ENCODE data around the gene WDR5B. TPM values are rescaled to one million over a fixed set of nuclear protein-coding genes. Genes with fewer than 3 reads are reported as not detected.

WDR5B gene
- total and polyA plus RNA-seq, 2 of the 8 experiments (the other 6 are each of a cell fraction or from before 2014, with no cell fraction given) = 1.9 to 3.5 TPM

- no peak for TF ChIP-seq CHD7 (IDR thresholded peaks at IDR 0.05; ENCODE audit: insufficient replicate concordance, low read length)
- TF ChIP-seq SP2 (IDR thresholded peaks at IDR 0.05; ENCODE audit: low read length) = no peak
- no peak for TF ChIP-seq RFX5 (IDR thresholded peaks at IDR 0.05; ENCODE audit: borderline replicate concordance, low read depth, low read length)
- TF ChIP-seq CBX8 (IDR thresholded peaks at IDR 0.05; ENCODE audit: borderline replicate concordance, low read depth, low read length) = no peak
- no peak for TF ChIP-seq TAF1 (IDR thresholded peaks at IDR 0.05; ENCODE audit: low read depth, low read length)
- no peak for TF ChIP-seq RBBP5 (IDR thresholded peaks at IDR 0.05; ENCODE audit: borderline replicate concordance, low read depth, low read length)
Measured at GRCh38 chr3:122464659-122465058, 48.8 kb upstream of the WDR5B start (continued).
